ENCODE results near the gene ZNF584. TPM values are rescaled to one million over a fixed set of nuclear protein-coding genes. Genes with fewer than 3 reads are reported as not detected.

The ZNF584 gene
- 16.0 and 25.3 TPM in 2 replicates for total RNA-seq

DNA sequence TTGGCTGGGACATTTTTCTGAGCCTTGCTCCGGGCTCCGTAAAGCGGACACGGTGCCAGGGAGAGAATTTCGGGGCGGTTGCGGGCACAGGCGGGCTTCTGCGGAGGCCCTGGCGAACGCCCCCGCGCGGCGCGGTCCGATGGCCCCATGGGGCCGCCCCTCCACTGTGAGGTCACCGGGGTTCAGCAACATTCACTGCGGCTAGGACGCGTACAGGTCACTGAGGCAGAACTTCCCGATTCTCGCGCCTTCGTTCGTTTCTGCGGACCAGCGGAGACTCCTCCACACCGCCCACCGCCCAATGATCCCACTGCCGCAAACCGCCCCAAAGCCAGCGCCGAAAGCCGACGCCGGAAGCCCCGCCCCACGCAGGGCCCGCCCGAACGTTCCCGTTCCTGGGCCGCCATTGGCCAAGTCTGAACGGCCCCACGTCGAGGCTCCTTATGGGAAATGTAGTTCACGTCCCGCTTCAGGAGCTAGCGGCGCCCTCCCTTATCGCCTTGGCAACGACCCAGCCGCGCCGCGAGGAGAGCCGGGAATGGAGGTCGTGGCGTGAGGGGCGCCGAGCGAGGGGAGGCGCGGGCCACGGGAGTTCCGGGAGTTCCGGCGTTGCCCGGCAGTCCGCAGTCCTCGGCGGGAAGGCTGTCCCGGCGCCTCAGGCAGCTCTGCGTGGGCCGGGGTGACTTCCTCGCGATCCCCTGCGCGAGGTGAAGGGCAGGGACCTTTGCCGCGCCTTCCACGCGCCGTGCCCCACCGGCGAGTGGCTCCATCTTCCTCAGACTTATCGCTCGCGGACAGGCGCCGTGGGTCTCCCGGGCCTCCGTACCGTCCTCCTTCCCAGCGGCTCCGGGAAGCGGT is at the start of gene ZNF584:
Gene ZNF584, plus strand, starts transcription at position 498 of the 858 bp plus-strand sequence. CDS start 499 bp downstream, outside the sequence.

DNA sequence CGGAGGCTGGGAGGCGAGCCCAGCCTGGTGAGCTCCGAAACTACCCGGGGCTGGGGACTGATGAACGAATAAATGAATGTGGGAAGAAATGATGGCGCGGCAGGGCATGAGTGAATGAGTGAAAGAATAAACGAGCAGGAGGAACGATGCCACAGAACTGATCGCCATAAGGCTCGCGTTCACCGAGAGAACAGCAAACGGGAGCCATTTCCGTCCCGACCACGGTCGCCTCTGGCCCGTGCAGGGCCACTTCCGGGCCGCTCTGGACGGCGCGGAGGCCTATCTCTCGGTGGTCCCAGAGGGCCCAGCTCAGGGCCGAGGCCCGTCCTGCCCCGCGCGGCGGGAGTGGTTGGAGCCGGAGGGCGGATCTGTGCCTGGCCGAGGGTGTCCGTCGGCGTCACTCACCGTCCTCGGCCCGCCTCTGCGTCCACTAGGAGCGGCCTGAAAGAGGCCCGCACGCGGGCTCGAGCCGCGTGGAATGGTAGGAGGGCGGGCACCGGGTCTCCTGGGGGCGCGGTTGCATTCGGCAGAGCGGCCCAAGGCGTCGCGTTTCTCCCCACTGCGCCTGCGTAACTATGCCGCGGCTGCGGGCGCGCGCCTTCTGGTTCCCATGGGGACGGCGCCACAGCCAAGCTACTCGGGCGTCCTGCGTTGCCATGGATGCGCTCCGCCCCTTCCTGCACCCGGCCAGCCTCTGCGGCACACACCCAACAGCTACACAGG is 46.0 kb upstream of the ZNF584 start, which contains the start of gene ZNF497:
Gene ZNF497, minus strand, starts transcription at position 480 of the 723 bp plus-strand sequence. CDS start 5,116 bp downstream, outside the sequence.

DNA sequence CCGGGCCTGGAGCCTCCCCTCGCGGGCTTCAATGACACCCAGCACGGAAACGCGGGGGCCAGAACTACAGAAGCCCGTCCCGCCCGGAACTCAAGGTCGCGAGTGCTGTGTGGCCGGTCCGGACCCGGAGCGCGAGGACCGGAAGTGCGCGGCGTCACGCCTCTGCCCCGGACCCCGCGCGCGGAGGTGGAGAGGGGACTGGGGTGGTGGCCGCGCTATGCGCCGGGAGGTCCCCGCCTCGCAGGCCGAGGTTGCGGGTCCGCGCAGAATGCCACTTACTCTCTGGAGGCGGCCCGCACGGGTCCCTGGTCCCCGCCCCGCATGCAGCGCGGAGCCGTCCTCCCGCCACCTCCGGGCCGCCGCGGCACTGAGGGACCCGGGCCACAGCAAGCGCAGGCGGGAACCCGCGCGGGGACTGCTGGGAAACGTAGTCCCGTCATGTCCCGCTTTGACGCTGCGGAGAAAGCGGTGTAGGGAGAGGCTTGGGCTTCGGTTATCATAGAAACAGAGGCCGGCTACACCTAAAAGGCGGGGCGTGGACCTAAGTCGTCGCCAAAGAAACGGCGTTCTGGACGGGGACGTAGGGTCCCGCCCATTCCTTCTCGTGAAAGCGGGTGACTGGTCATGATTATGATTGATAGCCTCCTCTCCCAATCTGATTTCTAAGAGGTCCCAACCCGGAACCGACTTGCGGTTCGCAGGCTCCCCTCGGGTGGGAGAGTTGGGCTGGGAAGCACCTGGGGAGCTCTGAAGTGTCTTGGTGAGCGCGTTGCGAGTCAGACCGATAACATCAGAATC is 27.6 kb upstream of the ZNF584 start, which contains the start of gene ZNF837:
Gene ZNF837, minus strand, starts transcription at position 369 of the 798 bp plus-strand sequence. CDS start 11,698 bp downstream, outside the sequence.

DNA sequence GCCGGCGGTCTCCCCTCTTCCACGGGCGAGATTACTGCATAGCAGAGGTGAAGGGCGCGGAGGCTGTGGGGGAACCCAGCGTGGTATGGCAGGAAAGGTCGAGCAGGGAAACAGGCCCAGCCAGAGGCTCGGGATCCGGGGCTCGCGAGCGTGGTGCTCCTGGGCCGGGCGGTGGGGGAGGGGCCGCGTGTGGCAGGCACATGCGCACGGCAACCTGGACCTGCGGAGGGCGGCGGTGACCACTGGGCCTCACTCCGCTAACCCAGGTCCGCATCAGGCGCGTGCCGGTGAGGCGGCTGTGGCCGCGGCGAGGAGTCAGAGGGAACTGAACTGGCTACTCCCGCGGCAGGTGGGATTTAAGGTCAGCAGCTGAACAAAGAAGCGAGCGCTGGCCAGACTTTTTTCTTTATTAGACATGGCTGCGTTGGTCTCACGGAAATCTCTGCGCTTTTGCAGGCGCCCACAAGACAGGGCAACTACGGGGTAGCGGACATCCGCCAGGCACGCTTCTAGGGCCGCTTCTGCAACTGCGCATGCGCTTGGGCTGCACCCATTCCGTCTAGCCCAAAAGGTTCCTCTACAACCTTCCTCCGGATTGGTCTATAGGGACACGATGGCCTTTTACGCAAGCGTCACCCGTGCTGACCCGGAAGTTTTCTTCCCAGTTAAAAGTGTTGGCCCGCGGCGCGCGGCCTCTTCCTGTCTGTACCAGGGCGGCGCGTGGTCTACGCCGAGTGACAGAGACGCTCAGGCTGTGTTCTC is 21.7 kb upstream of the ZNF584 start, which contains the start of gene RPS5:
Gene RPS5, plus strand, starts transcription at position 694 of the 762 bp plus-strand sequence. CDS start 869 bp downstream, outside the sequence.

DNA sequence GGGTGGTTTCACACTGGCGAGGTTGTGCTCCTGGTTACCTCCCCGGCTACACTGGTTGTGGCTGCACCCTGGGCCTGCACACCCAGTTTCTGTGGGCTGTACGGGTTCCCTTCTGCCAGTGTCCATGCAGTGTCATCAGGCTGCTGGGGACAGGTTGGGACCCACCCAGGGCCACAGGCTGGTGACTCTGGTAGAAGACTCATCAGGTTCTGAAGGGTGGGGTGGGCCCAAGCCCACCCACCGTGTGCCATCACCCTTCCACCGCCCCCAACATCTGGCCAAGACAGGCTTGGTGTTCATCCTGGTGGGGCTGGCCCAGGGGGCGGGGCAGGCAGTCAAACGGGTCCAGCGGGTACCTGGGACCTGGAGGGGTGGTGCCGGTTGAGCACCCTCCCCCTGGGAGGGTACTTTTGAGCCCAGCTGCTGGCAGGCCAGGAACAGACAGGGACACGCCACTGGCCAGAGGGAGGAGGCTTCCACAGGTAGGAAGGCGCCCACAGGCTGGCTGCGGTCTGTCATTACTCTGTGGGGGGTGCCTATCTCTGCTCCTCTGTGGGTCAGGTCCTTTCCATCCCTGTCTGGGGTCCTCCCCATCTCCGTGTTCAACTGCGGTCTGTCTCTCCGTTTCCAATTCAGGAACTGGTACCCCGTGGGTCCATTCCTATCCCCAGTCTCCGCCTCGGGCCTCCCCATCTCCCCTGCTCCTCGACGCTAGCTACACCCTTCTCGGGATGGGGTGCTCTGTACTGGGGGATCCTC is 13.1 kb upstream of the ZNF584 start, which contains the start of gene RNF225:
Gene RNF225, plus strand, starts transcription at position 437 of the 759 bp plus-strand sequence. CDS start 434 bp downstream, outside the sequence.

DNA sequence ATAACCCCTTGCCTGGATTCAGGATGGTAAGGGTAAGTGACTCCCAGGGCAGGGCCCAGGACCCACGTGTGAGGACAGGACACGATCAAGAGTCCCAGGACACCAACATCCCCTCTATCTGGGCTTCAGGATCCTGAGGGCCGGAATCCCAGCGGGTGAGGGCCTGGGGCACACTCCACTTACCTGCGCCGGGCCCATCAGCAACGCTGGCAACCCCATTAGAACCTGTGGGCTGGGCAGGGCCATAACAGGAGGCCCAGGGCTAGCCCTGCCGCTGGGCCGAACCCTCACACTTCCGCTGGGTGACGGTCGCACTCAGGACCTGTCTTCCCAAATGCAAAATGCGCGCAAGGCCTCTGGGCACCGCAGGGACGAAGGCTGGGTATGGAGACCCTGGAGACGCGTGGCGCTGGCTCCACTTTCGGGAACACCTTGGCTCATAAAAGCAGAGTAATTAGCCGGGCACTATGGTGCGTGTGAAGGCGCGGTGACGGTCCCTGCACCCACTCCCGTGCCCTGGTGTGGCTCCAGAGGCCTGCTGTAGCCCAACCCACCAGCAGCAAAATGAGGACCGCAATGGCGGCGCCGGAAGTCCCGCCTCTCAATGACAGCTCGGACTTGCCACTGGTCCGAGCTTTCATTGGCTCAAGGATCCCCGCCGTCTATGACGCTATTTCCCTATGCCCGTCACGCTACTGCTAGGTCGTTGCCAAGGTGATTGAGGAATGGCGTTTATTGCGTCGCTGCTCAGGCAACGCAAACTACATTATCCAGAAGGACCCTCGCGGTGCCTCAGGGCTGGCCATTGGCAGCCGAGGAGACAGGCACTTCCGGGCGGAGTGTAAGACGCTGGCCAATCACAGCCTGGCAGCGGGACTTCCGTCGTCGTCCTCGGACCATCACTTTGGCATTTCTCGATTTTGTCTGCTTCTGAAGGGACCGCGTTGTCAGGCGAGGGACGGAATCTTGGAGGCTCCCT is 31.4 kb downstream of the ZNF584 start, which contains the start of gene ZNF132:
Gene ZNF132, minus strand, starts transcription at position 578 of the 979 bp plus-strand sequence. Its CDS starts 332 bp downstream, at position 246.

DNA sequence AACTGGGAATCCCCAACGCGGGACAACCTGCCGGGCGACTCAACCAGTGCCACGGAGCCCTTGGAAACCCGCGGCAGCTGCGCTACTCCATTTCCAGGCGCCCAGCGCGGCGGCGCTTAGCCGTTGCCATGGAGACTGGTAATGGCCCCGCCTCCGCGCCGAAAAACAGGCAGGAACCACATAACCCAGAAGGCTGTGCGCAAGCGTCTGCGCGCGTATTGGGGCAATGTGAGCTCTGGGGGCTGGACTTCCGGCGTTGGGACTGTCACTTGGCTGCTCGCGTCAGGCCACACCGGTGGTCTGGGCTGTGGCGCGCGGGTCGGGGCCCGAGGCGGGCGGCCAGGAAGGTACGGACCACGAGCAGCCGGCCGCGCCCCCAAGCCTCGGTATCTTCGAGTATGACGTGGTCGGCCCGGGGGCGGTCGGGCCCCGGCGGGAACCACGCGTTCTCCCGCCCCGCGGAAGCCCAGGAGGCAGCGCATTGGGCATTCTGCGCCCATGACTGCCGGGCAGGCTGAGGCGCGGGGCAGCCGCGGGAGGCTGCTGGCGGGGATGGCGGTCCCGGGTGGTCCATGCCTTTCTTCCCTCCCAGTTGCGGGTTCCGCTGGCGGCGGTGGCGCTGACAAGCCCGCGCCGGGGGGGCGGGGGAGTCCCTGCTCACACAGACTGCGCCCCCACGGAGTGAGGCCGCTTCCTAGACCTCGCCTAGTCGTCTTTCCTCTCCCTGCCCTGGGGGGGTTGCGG is 43.1 kb downstream of the ZNF584 start, which contains the start of gene ZNF324B:
Gene ZNF324B, plus strand, starts transcription at position 265 of the 744 bp plus-strand sequence. CDS start 2,080 bp downstream, outside the sequence.

DNA sequence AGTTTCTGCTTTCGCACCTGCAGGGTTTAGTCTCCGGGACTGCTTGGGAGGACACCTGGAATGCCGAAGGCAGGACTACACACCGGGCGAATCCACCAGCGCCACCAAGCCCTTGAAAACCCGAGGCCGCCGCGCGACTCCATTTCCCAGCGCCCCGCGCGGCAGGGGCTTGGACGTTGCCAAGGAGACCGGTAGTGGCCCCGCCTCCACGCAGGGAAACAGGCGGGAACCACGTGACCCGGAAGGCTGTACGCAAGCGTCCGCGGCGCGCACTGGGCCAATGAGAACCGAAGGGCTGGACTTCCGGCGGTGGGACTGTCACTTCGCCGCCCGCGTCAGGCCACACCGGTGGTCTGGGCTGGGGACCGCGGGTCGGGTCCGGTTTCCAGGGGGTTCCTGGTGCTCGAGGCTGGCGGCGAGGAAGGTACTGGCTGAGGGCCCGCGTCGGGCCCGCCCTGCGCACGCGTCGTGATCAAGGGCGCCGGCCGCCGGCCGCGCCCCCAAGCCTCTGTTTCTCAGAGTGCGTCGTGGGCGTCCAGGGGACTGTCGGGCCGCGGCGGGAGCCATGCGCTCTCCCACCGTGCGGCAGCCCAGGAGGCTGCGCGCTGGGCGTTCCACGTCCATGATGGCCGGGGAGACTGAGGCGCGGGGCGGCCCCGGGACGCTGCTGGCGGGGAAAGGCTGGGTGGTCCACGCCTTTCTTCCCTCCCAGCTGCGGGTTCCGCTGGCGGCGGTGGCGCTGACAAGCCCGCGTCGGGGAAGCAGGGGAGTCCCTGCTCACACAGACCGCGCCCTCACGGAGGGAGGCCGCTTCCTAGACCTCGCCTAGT is 58.5 kb downstream of the ZNF584 start, which contains the start of gene ZNF324:
Gene ZNF324, plus strand, starts transcription at position 321 of the 830 bp plus-strand sequence. CDS start 2,106 bp downstream, outside the sequence.

Other genes with a start within 250 kb of the ZNF584 start
- gene ZNF274, start 225.6 kb upstream of the ZNF584 start, total RNA-seq: 20.6 and 22.4 TPM in 2 replicates
- gene ZNF544, start 179.7 kb upstream of the ZNF584 start, total RNA-seq: 31.8 and 43.4 TPM in 2 replicates
- 6.3 and 7.6 TPM in 2 replicates for gene ZNF8, start 129.7 kb upstream of the ZNF584 start, total RNA-seq
- gene ERVK3-1, start 103.3 kb upstream of the ZNF584 start, total RNA-seq: 18.8 and 20.3 TPM in 2 replicates
- 3.0 and 4.2 TPM in 2 replicates for gene ZSCAN22, start 81.7 kb upstream of the ZNF584 start, total RNA-seq
- gene A1BG, start 55.2 kb upstream of the ZNF584 start, total RNA-seq: 10.5 and 11.5 TPM in 2 replicates
- gene ZNF497, start 45.9 kb upstream of the ZNF584 start, total RNA-seq: 0.91 and 2.0 TPM in 2 replicates
- gene ZNF837, start 27.6 kb upstream of the ZNF584 start, total RNA-seq: 1.4 and 1.9 TPM in 2 replicates
- gene RPS5, start 21.4 kb upstream of the ZNF584 start, total RNA-seq: 1,369 and 1,523 TPM in 2 replicates
- 0.13 TPM in 1 of 2 replicates, not detected in the other for gene RNF225, start 13.0 kb upstream of the ZNF584 start, total RNA-seq
- gene ZNF132, start 31.5 kb downstream of the ZNF584 start, total RNA-seq: 10.6 and 11.7 TPM in 2 replicates
- gene ZNF324B, start 43.0 kb downstream of the ZNF584 start, total RNA-seq: 9.2 and 12.5 TPM in 2 replicates
- gene ZNF324, start 58.4 kb downstream of the ZNF584 start, total RNA-seq: 11.2 and 16.9 TPM in 2 replicates
- gene ZNF446, start 67.7 kb downstream of the ZNF584 start, total RNA-seq: 6.3 and 7.2 TPM in 2 replicates
- 5.1 and 9.1 TPM in 2 replicates for gene SLC27A5, start 103.3 kb downstream of the ZNF584 start, total RNA-seq
- 8.9 and 9.3 TPM in 2 replicates for gene ZBTB45, start 111.2 kb downstream of the ZNF584 start, total RNA-seq
- gene TRIM28, start 135.4 kb downstream of the ZNF584 start, total RNA-seq: 284 and 376 TPM in 2 replicates
- gene CHMP2A, start 146.5 kb downstream of the ZNF584 start, total RNA-seq: 96.8 and 99.2 TPM in 2 replicates
- gene UBE2M, start 150.0 kb downstream of the ZNF584 start, total RNA-seq: 47.2 and 63.3 TPM in 2 replicates
- gene MZF1, start 164.7 kb downstream of the ZNF584 start, total RNA-seq: 20.5 and 30.5 TPM in 2 replicates

All from smooth muscle cell of the pulmonary artery (primary cell).